H1 (cell line): ENCODE results near the gene RAB9B. TPM values are rescaled to one million over a fixed set of nuclear protein-coding genes. Genes with fewer than 3 reads are reported as not detected.

Experiments used
- polyA plus RNA-seq, 7 experiments: library from polyadenylated mRNA; depleted of rRNA in 3 of 7; stranded (reverse) in 5 of 7; unstranded in 2 of 7; fragments of >200 nt in 5 of 7; fragments of 200-250 nt in 2 of 7; gene quantifications; 1 replicate in 5 of 7; 2 replicates in 1 of 7; 4 replicates in 1 of 7; pipeline versions ENCODE4 v1.2.1 to v1.2.3, GENCODE V29; 2011 to 2013; ENCODE audit warnings: missing spikeins in 2 of 7, mixed read lengths in 2 of 7
- small RNA-seq: library from polyadenylated mRNA; stranded (forward); fragments of <200 nt; extraction: miRNeasy Mini kit (QIAGEN cat#:217004); gene quantifications from one replicate; pipeline ENCODE3, GENCODE V24; 2013; ENCODE audit not compliant: insufficient read depth
- total RNA-seq: library from RNA; stranded (reverse); fragmentation: NEBNext Ultra II Directional; extraction: Animal tissue kit (Norgen Biotek cat#: 25700); gene quantifications from 2 replicates; pipeline ENCODE4 v1.2.1, GENCODE V29; 2021

Gene RAB9B
- total and polyA plus RNA-seq, 2 of the 8 experiments (the other 6 are each of a cell fraction or from before 2014, with no cell fraction given), result 0.26 to 0.56 TPM

Small RNAs within 50 kb of the gene (small RNA-seq; reads per million reads assigned to genes)
- gene RNA5SP511, result not detected

Other genes starting within 250 kb of the RAB9B start
- gene TCEAL4, start 246.7 kb downstream of the RAB9B start, total RNA-seq, result 51.3 and 53.0 TPM in 2 replicates
- 7.3 and 10.1 TPM in 2 replicates for gene TCEAL4, start 246.7 kb downstream of the RAB9B start, polyA plus RNA-seq (2011; rRNA removed)
- 12.0 and 12.9 TPM in 2 replicates for gene TCEAL3, start 224.3 kb downstream of the RAB9B start, total RNA-seq
- 3.5 and 4.4 TPM in 2 replicates for gene TCEAL3, start 224.3 kb downstream of the RAB9B start, polyA plus RNA-seq (2011; rRNA removed)
- gene TCEAL1, start 203.3 kb downstream of the RAB9B start, total RNA-seq, result 3.9 TPM in 2 replicates
- 3.0 and 4.1 TPM in 2 replicates for gene TCEAL1, start 203.3 kb downstream of the RAB9B start, polyA plus RNA-seq (2011; rRNA removed)
- gene MORF4L2, start 145.6 kb downstream of the RAB9B start, total RNA-seq, result 340 and 373 TPM in 2 replicates
- 113 and 235 TPM in 2 replicates for gene MORF4L2, start 145.6 kb downstream of the RAB9B start, polyA plus RNA-seq (2011; rRNA removed)
- gene TMEM31, start 121.3 kb downstream of the RAB9B start, total RNA-seq, result not detected in 2 replicates
- 0.31 and 0.65 TPM in 2 replicates for gene TMEM31, start 121.3 kb downstream of the RAB9B start, polyA plus RNA-seq (2011; rRNA removed)
- gene PLP1, start 55.4 kb downstream of the RAB9B start, total RNA-seq, result 44.3 and 49.2 TPM in 2 replicates
- 218 and 279 TPM in 2 replicates for gene PLP1, start 55.4 kb downstream of the RAB9B start, polyA plus RNA-seq (2011; rRNA removed)
- gene TMSB15B, start 130.4 kb upstream of the RAB9B start, total RNA-seq, result 9.8 and 11.7 TPM in 2 replicates
- 6.8 and 12.1 TPM in 2 replicates for gene TMSB15B, start 130.4 kb upstream of the RAB9B start, polyA plus RNA-seq (2011; rRNA removed)
- not detected in 2 replicates for gene H2BW1, start 181.5 kb upstream of the RAB9B start, total RNA-seq
- gene H2BW1, start 181.5 kb upstream of the RAB9B start, polyA plus RNA-seq (2011; rRNA removed), result not detected in 2 replicates
- gene H2BW2, start 207.7 kb upstream of the RAB9B start, total RNA-seq, result not detected in 2 replicates
- gene H2BW2, start 207.7 kb upstream of the RAB9B start, polyA plus RNA-seq (2011; rRNA removed), result 0.03 and 0.44 TPM in 2 replicates
- gene TMSB15C, start 244.0 kb upstream of the RAB9B start, total RNA-seq, result 2.6 and 2.9 TPM in 2 replicates
- gene TMSB15C, start 244.0 kb upstream of the RAB9B start, polyA plus RNA-seq (2011; rRNA removed), result 0.94 and 1.5 TPM in 2 replicates